ENCODE results near the gene FA2H.

- no peak for TF ChIP-seq POLR2A (IDR thresholded peaks at IDR 0.05)
- TF ChIP-seq CTCF (IDR thresholded peaks at IDR 0.05) = no peak
Measured at GRCh38 chr16:74739275-74739674, 35.3 kb downstream of the FA2H start.
